Hematopoietic multipotent progenitor cell (in vitro differentiated cells): Measurements from ENCODE around the gene SLX4IP. TPM values are rescaled to one million over a fixed set of nuclear protein-coding genes. Genes with fewer than 3 reads are reported as not detected.
"Not testable (repeated sequence)": the region's sequence is repeated elsewhere in the genome, so short reads cannot be mapped to it uniquely, and the experiment has no call there.

Experiments
- DNase-seq, 3 donors: peaks; one replicate each; pipeline ENCODE4 v3.0.0-alpha.2; 2011 to 2015; ENCODE audit warnings: low read depth in 2 of 3, low spot score in 2 of 3
- total RNA-seq: library from RNA; depleted of rRNA; stranded (reverse); fragments of >200 nt; gene quantifications from one replicate; pipeline ENCODE4 v1.2.3, GENCODE V29; 2012

SLX4IP gene
- 4.6 TPM for total RNA-seq

GRCh38 chr20:10434832-10435812 lies at the start of gene SLX4IP:
TSS of gene SLX4IP (plus strand) at chr20:10435305. CDS start at chr20:10458205, 22,900 bp downstream.
- DNase-seq, result peak; percentile 66 to 97 (median 96)

DNA sequence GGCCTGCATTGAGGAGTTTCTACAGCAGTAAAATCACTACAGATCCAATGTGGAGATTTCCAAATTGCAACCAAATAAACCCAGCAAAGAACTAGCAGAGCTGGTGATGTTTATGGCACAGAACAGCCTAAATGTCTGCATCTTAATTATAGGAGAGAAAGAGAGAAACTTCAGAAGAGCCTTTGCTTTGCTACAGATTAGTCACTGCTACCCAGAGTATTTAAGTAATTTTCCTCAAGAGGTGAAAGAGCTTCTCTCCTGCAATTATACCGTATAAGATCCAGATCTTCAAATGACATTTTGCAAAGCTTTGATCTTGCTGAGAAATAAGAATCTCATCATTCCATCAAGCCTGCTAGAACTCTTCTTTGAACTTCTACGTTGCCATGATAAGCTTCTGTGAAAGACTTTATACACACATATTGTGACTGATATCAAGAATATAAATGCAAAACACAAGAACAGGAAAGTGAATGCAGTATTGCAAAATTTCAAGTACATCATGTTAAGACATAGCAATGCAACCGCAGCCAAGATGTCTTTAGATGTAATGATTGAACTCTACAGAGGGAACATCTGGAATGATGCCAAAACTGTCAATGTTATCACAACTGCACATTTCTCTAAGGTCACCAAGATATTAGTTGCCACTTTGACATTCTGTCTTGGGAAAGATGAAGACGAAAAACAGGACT lies 49.1 kb upstream of the SLX4IP start:
- DNase-seq, result no peak

DNA sequence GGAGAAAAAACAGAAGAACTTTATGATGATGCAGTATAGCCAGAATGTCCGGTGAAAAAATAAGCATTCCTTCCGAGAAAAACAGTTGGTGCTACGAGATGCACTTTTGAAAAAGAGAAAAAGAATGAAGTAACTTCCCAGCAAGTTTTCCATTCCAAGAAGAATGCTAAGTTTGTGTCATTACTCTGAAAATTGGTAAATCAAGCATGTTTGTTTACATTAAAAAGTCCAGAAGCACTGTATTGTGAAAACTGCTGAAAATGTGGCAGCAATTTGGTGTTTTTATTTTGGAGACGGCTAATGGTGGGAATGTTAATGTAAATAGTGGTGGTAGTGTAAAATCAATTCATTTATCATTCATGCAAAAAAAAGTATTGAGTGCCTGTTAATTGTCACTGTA lies 47.4 kb upstream of the SLX4IP start:
- no peak for DNase-seq

DNA sequence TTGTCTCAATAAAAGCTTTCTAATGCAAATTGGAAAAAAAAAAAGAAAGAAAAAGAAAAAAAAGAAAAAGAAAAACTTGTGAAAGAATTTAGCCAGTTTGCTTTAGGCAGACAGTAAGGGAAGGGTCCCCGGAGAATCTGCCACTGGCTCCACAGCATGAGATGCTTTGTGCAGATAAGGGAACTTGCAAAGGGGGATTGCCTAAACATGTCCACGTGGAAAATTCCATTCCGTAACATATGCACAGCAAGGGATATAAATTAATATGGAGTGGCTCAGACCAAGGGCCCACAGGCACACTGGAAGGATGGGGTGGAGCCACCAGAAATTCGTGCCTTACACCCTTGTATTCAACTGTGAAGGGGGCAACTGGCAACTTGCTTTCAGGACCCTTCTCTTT lies 46.5 kb upstream of the SLX4IP start:
- DNase-seq, result no peak

DNA sequence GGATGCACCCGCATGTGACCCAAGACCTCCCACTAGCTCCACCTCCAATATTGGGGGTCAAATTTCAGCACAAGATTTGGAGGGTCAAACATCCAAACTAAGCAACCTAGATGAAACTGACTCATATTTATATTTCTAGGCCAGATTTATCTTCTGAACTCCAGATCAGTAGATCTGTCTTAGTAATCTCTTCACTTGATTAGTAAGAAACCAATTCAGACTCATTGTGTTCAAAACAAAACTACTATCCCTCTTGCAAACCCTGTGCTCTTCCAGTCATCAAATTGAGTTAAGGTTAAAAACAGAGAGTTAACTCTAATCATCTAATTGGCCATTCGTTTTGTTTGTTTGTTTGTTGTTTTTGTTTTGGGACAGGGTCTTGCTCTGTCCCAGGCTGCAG lies 44.4 kb upstream of the SLX4IP start:
- DNase-seq, result no peak

DNA sequence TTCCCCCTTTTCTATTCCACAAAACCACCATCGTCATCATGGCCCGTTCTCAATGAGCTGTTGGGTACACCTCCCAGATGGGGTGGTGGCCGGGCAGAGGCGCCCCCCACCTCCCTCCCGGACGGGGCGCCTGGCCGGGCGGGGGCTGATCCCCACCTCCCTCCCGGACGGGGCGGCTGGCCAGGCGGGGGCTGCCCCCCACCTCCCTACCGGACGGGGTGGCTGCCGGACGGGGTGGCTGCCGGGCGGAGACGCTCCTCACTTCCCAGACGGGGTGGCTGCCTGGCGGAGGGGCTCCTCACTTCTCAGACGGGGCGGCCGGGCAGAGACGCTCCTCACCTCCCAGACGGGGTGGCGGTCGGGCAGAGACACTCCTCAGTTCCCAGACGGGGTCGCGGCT lies 40.4 kb upstream of the SLX4IP start:
- DNase-seq, result not testable (repeated sequence)

DNA sequence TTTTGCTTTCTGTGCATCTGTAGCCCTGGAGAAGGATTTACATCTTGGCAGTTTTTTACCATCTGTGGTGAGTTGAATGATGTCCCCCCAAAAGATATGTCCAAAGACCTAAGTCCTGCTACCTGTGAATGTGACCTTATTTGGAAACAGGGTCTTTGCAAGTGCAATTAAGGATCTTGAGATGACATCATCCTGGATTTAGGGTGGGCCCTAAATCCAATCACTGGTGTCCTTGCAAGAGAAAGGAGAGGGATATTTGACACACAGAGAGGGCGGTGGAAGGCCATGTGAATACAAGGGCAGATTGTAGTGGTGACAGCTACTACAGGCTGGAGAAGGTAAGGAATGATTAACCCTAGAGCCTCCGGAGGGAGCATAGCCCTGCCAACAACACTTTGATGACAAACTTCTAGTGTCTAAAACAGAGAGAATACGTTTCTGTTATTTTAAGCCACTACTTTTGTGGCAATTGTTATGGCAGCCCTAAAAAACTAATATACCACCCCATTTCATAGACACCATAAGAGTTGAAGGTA lies 36.2 kb upstream of the SLX4IP start:
- no peak for DNase-seq

DNA sequence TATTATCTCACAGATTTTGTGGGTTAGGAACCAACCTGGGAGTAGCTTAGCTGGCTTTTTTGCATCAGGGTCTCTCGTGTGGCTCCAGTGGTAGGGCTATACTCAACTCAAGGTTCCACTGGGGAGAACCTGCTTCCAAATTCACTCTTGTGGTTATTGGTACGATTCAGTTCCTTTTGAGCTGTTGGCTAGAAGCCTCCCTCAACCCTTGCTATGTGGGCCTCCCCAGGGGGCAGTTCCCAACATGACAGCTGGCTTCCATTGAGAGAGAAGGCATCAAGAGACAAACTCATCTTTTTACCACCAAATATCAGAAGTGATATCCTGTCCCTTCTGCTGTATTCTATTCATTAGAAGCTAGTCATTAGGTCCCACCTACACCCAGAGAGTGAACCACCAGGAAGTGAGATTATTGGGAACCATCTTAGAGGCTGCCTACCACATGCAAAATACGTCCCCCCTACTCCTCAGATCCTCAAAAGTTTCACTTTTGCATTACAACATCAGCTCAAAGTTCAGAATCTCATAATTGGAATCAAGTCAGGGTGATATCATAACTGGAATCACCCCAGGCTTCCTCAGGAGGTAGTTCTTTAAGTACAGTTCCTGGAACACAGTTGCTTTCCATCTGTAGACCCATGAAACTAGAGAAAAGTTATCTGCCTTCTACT lies 32.0 kb upstream of the SLX4IP start:
- DNase-seq, result no peak

DNA sequence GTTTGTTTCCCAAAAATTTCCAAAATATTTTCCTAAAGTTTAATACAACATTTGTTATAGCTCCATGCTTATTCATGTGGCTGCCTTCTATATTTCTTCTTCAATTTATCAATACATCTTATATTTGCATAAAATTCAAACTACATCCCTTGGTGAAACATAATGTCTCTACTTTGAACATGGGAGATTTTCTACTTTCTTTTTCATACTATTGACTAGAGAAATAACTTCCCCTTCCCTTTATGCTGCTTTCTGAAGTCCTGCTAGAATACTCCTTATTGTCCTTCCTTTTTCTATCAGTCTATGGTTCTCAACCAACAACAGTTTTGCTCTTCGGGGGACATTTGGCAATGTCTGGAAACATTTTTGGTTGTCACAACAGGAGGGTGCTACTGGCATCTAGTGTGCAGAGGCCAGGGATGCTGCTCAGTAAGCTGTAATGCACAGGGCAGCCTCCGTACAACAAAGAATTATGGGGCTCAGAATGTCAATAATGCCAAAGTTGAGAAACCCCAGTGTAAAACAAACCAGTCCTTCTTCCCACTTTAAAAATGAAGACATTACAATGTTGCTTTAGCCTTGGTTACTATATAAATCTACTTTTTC lies 31.0 kb upstream of the SLX4IP start:
- no peak for DNase-seq

GRCh38 chr20:10404959-10405530 lies 30.1 kb upstream of the SLX4IP start:
- DNase-seq, result no peak

- DNase-seq, result no peak
Observed at GRCh38 chr20:10408108-10408813, 26.8 kb upstream of the SLX4IP start.

DNA sequence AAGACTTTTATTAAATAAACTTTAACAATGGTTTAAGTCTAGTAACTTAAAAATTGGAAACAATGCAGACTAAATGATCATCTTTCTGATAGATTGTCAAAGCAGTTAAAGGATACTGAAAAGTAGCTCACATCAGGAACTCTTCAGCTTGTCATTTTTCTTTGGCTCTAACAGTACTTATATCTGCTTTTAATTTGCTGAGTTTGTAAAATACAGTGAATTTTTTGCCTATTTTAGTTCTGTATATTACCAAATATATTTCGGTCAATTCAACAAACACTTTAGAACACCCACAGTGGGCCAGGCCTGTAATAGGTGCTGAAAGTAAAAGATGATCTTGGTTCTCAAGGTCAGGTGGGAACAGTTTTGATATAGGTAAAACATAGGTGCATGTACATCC lies 23.4 kb upstream of the SLX4IP start:
- no peak for DNase-seq

- no peak for DNase-seq
Observed at GRCh38 chr20:10412591-10413408, 22.3 kb upstream of the SLX4IP start.

DNA sequence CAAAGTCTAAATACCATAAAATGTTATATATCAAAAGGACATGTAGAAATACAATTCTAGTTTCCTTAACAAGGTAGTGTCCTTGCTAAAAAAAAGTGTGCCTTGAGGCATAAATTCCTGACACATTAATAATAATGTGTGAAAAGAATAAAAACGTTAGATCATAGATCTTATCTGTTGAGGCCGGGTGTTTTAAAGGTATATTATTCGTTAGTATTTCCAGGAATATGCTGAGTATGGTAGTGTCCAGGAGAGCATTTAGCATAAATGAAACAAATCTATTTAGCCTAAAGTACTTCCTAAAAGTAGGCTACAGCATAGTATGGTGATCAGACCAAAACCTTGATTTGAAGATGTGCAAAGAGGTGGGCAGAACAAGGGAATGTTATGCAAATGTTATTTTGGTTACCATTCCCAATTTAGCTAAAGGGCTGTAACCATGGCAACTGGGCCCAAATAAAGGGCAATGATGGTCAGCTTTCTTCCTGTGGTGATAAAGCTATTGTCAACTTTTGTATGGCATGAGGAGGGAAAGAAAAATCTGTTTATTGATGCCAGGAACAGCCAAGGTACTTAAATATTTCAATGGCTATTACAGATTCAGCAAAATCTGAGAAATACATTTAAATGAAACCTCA lies 20.0 kb upstream of the SLX4IP start:
- no peak for DNase-seq

- DNase-seq, result not testable (repeated sequence)
Observed at GRCh38 chr20:10417218-10417617, 17.9 kb upstream of the SLX4IP start.

- no peak for DNase-seq
Observed at GRCh38 chr20:10419550-10420133, 15.5 kb upstream of the SLX4IP start.

DNA sequence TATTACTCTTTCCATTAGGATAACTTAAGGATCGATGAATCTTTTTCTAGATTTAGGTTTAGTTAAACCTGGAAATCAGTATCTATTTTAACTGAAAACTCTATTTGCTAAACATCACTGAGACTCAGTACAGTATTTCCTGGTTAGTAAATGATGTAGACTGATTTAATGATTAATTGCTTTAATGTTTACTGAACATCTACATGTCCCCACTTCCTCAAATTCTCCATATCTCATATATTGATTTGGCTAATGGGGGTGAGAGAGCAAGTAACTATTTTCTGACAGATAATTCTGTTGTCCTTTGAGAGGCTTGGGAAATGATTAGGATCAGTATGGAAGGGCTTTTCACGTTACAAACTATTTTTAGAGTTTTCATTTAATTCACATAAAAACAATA lies 11.4 kb upstream of the SLX4IP start:
- no peak for DNase-seq
